ENCODE measurements around the gene SERPINA1.
"Not testable (repeated sequence)": the region's sequence is repeated elsewhere in the genome, so short reads cannot be mapped to it uniquely, and the experiment has no call there.

Gene SERPINA1

DNA sequence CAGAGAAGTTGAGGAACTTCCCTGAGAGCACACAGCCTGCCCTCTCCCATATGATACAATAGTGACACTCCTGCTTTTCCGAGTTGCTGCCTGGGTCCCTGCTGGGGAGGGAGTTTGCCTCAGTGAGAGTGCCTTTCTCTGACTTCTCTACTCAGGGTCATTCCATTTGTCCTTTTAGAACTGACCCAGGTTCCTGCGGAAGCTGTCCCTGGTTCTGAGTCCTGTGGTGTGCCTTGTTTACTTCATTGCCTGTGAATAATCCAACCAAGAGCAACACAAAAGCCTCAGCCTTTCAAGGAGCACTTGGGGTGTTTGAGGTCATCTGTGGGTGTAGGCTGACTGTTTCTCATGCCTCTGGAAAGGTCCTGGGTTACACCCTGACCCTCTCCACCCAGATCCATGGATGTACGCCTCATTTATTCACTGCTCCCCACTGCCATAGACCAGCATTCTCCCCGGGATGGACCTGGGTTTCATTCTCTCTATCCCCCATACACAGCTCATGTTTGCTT is 13.6 kb downstream of the SERPINA1 start:
- H3K27ac ChIP-seq (ENCODE audit: low read length), result no peak overlapping the region

DNA sequence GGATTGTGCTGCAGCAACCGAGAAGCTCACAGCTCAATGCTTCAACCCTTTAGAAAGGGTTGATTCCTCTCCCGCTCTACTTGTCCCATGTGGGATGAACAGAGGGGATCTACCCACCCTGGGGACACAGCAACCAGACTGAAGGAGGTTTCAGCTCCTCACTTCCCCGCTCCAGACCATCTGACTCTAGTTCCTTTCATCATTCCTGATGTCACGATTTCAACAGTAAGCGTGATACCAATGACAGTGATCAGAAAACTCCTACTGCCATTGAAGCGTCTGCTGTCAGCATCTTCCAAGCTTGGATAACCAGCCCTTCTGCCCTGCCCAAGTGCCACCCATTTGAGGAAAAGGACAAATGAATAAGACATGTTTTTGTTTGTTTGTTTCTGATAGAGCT is 14.3 kb downstream of the SERPINA1 start:
- H3K27ac ChIP-seq (ENCODE audit: low read length), result no peak overlapping the region
- H3K4me3 ChIP-seq (ENCODE audit: low read depth in 1 of 2, low read length in 2 of 2), result no peak overlapping the region
- no peaks in the 10 kb centered on the region for H3K9me3 ChIP-seq (ENCODE audit: control insufficient read depth in 1 of 2, low read length in 2 of 2)
- no peaks in the 10 kb centered on the region for H3K27me3 ChIP-seq (ENCODE audit: low read depth, low read length)
- no peaks in the 10 kb centered on the region for H3K4me1 ChIP-seq (ENCODE audit: control insufficient read depth in 1 of 2, insufficient read depth in 2 of 2, low read length in 2 of 2)
- no peaks in the 10 kb centered on the region for H3K36me3 ChIP-seq (ENCODE audit: control insufficient read depth in 1 of 2, insufficient read depth in 2 of 2, low read length in 2 of 2)

More for the DNA sequence above, 13.6 kb downstream of the SERPINA1 start:
- Histone ChIP-seq H3K4me1 (ENCODE audit: control insufficient read depth in 1 of 2, insufficient read depth in 2 of 2, low read length in 2 of 2) (no peaks in the 10 kb centered on the region), H3K4me3 (ENCODE audit: low read depth in 1 of 2, low read length in 2 of 2) (no peak overlapping the region), H3K9me3 (ENCODE audit: control insufficient read depth in 1 of 2, low read length in 2 of 2) (no peaks in the 10 kb centered on the region), H3K27me3 (ENCODE audit: low read depth, low read length) (no peaks in the 10 kb centered on the region), H3K36me3 (ENCODE audit: control insufficient read depth in 1 of 2, insufficient read depth in 2 of 2, low read length in 2 of 2) (no peaks in the 10 kb centered on the region)

DNA sequence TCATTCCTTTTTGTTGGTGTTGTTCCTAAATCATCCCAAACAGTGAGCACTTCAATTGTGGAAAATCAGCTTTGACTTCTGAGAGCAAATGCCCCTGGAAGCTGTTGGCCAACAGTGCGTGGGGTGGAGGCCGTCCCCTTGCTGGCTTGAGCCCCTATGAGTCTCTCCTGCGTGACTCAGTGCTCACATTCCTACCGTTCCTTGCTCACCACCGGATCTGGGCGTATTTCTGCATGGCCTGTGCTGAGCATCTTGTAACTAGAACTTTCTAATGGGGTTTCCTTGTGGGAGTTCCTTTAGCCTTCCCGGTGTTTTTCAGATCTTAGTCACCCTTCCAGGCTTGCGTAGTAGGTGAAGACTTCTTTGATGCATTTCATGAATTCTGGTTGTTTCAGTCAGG is 14.7 kb downstream of the SERPINA1 start:
- H3K4me3 ChIP-seq (ENCODE audit: low read depth in 1 of 2, low read length in 2 of 2), result no peak overlapping the region
- no peaks in the 10 kb centered on the region for H3K27me3 ChIP-seq (ENCODE audit: low read depth, low read length)
- H3K36me3 ChIP-seq (ENCODE audit: control insufficient read depth in 1 of 2, insufficient read depth in 2 of 2, low read length in 2 of 2), result no peaks in the 10 kb centered on the region
- no peaks in the 10 kb centered on the region for H3K9me3 ChIP-seq (ENCODE audit: control insufficient read depth in 1 of 2, low read length in 2 of 2)
- H3K4me1 ChIP-seq (ENCODE audit: control insufficient read depth in 1 of 2, insufficient read depth in 2 of 2, low read length in 2 of 2), result no peaks in the 10 kb centered on the region
- no peak overlapping the region for H3K27ac ChIP-seq (ENCODE audit: low read length)

DNA sequence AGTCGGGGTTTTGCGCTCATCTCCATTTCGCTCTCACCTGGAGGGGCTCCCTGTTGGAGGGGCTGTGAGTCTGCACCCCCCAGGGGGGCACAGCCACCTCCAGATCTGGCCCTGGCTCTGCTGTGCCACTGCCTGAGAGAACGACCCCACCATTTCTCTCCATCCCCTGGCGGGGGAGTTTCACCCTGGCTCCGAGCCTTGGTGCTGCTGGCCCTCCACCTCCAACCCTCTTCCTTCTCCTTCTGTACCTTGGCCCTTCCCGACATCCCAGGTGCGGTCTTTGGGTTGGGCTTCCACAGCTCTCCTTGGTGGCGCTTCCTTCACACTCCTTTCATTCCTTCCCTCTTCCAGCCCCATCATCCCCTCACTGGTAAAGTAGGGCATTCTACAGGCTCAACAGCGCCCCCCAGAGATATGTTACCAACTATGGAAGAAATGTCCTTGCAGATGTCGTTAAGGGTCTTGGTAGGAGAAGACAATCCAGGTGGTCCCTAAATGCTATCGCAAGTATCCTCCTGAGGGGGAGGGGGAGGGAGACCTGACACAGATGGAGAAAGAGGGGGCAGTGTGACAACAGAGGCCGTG is 16.3 kb downstream of the SERPINA1 start:
- no peaks in the 10 kb centered on the region for H3K9me3 ChIP-seq (ENCODE audit: control insufficient read depth in 1 of 2, low read length in 2 of 2)
- no peaks in the 10 kb centered on the region for H3K36me3 ChIP-seq (ENCODE audit: control insufficient read depth in 1 of 2, insufficient read depth in 2 of 2, low read length in 2 of 2)
- no peaks in the 10 kb centered on the region for H3K4me1 ChIP-seq (ENCODE audit: control insufficient read depth in 1 of 2, insufficient read depth in 2 of 2, low read length in 2 of 2)
- no peaks in the 10 kb centered on the region for H3K27me3 ChIP-seq (ENCODE audit: low read depth, low read length)
- no peak overlapping the region for H3K27ac ChIP-seq (ENCODE audit: low read length)
- H3K4me3 ChIP-seq (ENCODE audit: low read depth in 1 of 2, low read length in 2 of 2), result no peak overlapping the region

DNA sequence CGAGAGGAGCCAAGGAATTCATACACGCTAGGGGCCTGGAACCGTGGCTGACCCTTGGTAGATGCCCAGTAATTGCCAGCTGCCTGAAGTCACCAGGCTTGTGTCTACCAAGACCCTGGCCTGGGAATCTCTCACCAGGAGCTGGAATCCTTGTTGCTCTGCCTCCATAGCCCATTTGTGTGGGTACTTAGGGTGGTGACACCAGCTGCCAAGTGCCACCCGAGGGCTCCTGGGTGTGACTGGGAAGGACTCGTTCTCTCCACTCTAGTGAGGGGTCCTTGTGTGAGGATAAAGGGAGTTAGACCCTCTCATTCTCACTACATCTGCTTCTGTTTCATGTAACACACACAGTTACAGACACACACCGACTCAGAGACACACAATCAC is 17.9 kb downstream of the SERPINA1 start:
- H3K4me3 ChIP-seq (ENCODE audit: low read depth in 1 of 2, low read length in 2 of 2), result no peak overlapping the region
- no peaks in the 10 kb centered on the region for H3K36me3 ChIP-seq (ENCODE audit: control insufficient read depth in 1 of 2, insufficient read depth in 2 of 2, low read length in 2 of 2)
- no peaks in the 10 kb centered on the region for H3K4me1 ChIP-seq (ENCODE audit: control insufficient read depth in 1 of 2, insufficient read depth in 2 of 2, low read length in 2 of 2)
- H3K27me3 ChIP-seq (ENCODE audit: low read depth, low read length), result no peaks in the 10 kb centered on the region
- H3K27ac ChIP-seq (ENCODE audit: low read length), result no peak overlapping the region
- no peaks in the 10 kb centered on the region for H3K9me3 ChIP-seq (ENCODE audit: control insufficient read depth in 1 of 2, low read length in 2 of 2)

DNA sequence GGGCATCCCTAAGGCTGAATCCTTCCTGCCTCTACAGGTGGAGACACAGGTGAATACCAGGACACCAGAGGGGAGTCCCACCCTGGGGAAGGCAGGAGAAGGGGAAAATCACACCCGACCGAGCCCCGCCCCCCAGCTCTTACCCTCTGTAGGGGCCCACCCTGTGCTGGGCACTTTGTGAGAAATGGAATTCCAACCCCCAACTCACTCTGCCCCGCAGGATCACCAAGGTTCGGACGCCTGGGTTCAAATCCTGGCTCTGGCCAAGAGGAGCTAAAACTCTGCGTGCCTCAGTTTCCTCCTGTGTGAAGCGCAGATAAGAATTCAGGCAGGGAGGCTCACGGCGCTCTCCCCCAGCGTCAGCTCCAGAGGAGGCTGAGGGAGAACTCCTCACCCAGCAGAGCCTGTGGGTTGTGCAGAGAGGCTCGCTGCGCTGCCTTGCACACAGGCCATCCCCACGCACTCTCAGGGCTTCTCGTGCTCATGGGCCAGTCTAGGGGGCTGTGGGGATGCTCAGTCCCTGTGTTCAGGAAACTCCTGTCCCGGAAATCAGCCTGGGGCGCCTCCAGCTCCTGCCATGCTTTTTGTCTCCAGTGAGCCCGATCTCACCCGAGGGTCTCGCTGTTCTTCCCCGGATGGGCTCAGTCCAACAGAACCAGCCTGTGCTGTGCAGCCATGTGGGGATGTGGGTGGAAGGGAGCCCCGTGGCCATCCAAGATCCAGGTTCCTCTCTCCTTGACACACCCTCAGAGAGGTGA is 18.5 kb downstream of the SERPINA1 start:
- H3K4me1 ChIP-seq (ENCODE audit: control insufficient read depth in 1 of 2, insufficient read depth in 2 of 2, low read length in 2 of 2); H3K9me3 ChIP-seq (ENCODE audit: control insufficient read depth in 1 of 2, low read length in 2 of 2); H3K36me3 ChIP-seq (ENCODE audit: control insufficient read depth in 1 of 2, insufficient read depth in 2 of 2, low read length in 2 of 2); H3K27ac ChIP-seq (ENCODE audit: low read length); H3K4me3 ChIP-seq (ENCODE audit: low read depth in 1 of 2, low read length in 2 of 2); H3K27me3 ChIP-seq (ENCODE audit: low read depth, low read length): not testable (repeated sequence)

DNA sequence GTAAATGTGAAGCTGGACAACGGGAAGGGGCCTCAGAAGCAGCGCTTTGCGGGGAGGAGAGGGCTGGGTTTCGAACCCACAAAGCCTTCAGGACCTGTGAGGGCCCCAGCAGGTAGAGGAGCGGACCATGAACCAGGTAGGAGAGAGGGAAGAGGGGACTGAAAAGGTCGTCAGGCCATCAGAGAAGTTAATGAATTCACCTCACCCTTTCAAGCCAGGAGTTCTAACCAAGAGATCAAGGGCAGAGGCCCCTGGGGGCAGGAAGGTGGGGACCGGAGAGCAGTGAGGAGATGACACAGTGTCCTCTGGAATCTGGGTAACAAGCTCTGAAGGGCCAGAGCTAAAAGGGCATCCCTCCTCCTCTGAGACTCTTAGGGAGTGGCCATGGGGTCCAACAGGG is 19.4 kb downstream of the SERPINA1 start:
- Histone ChIP-seq H3K27ac (ENCODE audit: low read length) (no peak overlapping the region), H3K4me3 (ENCODE audit: low read depth in 1 of 2, low read length in 2 of 2) (no peak overlapping the region), H3K36me3 (ENCODE audit: control insufficient read depth in 1 of 2, insufficient read depth in 2 of 2, low read length in 2 of 2) (no peaks in the 10 kb centered on the region), H3K9me3 (ENCODE audit: control insufficient read depth in 1 of 2, low read length in 2 of 2) (no peaks in the 10 kb centered on the region), H3K27me3 (ENCODE audit: low read depth, low read length) (no peaks in the 10 kb centered on the region), H3K4me1 (ENCODE audit: control insufficient read depth in 1 of 2, insufficient read depth in 2 of 2, low read length in 2 of 2) (no peaks in the 10 kb centered on the region)

DNA sequence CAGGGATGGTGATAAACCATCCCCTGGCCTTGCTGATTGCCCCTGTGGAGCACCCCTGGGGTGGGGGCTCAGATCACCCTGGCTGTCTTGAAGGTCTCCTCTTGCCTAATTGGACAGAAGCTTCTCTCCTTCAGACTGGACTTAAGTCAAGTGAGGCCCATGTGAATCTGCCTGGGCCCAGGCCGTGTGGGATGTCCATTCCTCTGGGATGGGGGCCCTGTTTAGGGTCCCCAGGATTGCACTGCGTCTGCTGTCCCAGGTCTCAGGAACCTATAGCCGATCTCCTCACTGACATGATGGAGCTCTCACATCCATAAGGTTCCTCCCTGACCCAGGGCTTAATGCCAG is 20.2 kb downstream of the SERPINA1 start:
- Histone ChIP-seq H3K36me3 (ENCODE audit: control insufficient read depth in 1 of 2, insufficient read depth in 2 of 2, low read length in 2 of 2) (no peaks in the 10 kb centered on the region), H3K9me3 (ENCODE audit: control insufficient read depth in 1 of 2, low read length in 2 of 2) (no peaks in the 10 kb centered on the region), H3K4me3 (ENCODE audit: low read depth in 1 of 2, low read length in 2 of 2) (no peak overlapping the region), H3K27me3 (ENCODE audit: low read depth, low read length) (no peaks in the 10 kb centered on the region), H3K27ac (ENCODE audit: low read length) (no peak overlapping the region), H3K4me1 (ENCODE audit: control insufficient read depth in 1 of 2, insufficient read depth in 2 of 2, low read length in 2 of 2) (no peaks in the 10 kb centered on the region)

DNA sequence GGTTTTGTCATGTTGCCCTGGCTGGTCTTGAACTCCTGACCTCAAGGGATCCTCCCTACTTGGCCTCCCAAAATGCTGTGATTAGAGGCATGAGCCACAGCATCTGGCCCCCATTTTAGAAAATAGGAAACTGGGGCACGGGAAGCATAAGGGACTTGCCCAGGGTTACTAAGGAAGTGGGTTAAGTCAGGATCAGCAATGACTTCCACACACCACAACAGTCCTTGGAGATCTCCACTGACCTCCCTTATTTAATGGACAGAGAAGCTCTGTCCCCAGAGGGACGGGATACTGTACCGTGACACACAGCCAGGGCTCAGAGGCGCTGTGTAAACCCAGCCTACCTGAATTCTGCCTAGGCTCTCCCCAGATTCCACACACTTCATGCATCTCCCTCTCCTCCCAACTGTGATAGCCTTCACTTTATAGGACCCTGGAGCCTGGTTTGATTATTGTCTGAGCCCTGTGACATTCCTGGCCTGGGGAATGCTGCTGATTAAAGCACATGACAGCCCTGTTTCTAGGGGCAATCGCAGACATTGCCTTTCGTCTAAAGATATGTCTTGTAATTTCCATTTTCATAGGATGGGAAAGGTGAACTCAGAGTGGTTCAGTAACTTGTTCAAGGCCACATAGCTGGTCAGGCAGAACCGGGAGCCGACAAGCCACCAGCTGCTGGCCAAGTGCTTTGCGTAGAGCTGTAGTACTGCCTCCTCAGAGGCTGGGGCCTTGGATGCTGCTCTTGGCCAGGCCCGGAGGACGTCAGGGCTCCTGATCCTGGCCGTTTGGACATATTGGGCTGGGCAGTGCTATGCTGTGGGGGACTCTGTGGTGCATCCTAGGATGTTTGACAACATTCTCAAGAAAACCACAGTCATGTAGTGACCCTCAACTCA is 20.8 kb downstream of the SERPINA1 start:
- Histone ChIP-seq H3K9me3 (ENCODE audit: control insufficient read depth in 1 of 2, low read length in 2 of 2) (no peaks in the 10 kb centered on the region), H3K4me3 (ENCODE audit: low read depth in 1 of 2, low read length in 2 of 2) (no peak overlapping the region), H3K27ac (ENCODE audit: low read length) (no peak overlapping the region), H3K27me3 (ENCODE audit: low read depth, low read length) (no peaks in the 10 kb centered on the region), H3K36me3 (ENCODE audit: control insufficient read depth in 1 of 2, insufficient read depth in 2 of 2, low read length in 2 of 2) (no peaks in the 10 kb centered on the region), H3K4me1 (ENCODE audit: control insufficient read depth in 1 of 2, insufficient read depth in 2 of 2, low read length in 2 of 2) (no peaks in the 10 kb centered on the region)

DNA sequence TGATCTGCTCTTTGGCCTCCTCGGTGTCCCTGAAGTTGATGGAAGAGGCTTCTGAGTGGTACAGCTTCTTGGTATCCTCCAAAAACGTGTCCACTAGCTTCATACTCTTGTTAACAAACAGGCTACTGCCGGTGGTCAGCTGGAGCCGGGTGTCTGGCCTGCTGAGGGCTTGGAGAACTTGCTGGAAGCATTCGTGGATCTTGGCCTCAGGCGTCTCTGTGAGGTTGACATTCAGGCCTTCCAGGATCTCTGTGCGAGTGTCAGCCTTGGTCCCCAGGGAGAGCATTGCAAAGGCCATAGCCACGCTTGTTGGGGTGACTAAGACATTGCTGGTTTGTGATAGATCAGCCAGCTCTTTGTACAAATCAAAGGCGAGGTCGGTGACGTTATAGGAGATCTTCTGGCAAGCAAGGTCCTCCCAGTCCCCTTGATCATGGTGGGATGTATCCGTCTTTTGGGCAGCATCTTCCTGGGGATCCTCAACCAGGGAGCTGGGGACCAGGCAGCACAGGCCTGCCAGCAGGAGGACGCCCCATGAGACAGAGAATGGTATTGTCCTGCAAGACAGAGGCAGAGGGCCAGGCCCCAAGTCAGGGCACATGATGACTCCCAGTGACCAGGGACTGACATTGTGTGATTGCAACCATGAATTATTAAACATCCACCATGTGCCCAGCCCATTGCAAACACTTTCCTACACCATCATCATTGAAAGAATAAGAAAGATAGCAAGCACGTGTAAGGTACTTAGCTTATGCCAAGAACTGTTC is 22.1 kb downstream of the SERPINA1 start, which contains the start of gene SERPINA2:
Gene SERPINA2 (minus strand): TSS at position 553 of the 770 bp plus-strand sequence.
- Histone ChIP-seq H3K4me1 (ENCODE audit: control insufficient read depth in 1 of 2, insufficient read depth in 2 of 2, low read length in 2 of 2) (no peaks in the 10 kb centered on the region), H3K4me3 (ENCODE audit: low read depth in 1 of 2, low read length in 2 of 2) (no peak within 1 kb of the TSS), H3K27ac (ENCODE audit: low read length) (no peak within 1 kb of the TSS), H3K36me3 (ENCODE audit: control insufficient read depth in 1 of 2, insufficient read depth in 2 of 2, low read length in 2 of 2) (no peaks in the 10 kb centered on the region), H3K27me3 (ENCODE audit: low read depth, low read length) (no peaks in the 10 kb centered on the region), H3K9me3 (ENCODE audit: control insufficient read depth in 1 of 2, low read length in 2 of 2) (no peaks in the 10 kb centered on the region)

DNA sequence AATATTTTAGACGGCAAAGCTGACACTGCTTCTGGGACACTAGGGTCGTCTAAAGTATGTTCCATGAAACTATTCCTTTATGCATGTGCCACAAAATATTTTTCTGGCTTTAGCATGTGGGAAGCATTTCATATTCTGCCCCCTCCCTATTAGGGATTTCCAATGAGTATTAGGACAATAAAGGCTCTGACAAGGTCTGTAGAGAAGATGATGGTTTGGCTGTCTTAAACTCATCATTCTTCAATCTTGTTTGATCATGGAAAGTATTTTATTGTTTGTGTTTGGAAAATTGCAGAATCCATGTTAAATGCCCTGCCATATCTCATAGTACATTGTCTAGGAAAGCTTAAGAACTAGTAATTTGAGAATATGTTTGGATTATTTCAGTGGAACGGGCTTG is 22.8 kb downstream of the SERPINA1 start:
- Histone ChIP-seq H3K36me3 (ENCODE audit: control insufficient read depth in 1 of 2, insufficient read depth in 2 of 2, low read length in 2 of 2) (no peaks in the 10 kb centered on the region), H3K9me3 (ENCODE audit: control insufficient read depth in 1 of 2, low read length in 2 of 2) (no peaks in the 10 kb centered on the region), H3K4me1 (ENCODE audit: control insufficient read depth in 1 of 2, insufficient read depth in 2 of 2, low read length in 2 of 2) (no peaks in the 10 kb centered on the region), H3K27ac (ENCODE audit: low read length) (no peak overlapping the region), H3K27me3 (ENCODE audit: low read depth, low read length) (no peaks in the 10 kb centered on the region), H3K4me3 (ENCODE audit: low read depth in 1 of 2, low read length in 2 of 2) (no peak overlapping the region)

Data from muscle layer of duodenum (tissue), 2 donors.